Erythroblast (primary cell): Measurements from ENCODE around the gene TRIM9.

Experiments
- GATA1 ChIP-seq: IDR thresholded peaks from 2 replicates; pipeline ENCODE4 v1.6.1; 2011; ENCODE audit warnings: low read depth, mild to moderate bottlenecking, control low read depth, low read length, moderate library complexity
- POLR2A ChIP-seq: IDR thresholded peaks from 2 replicates; pipeline ENCODE4 v1.6.1; 2011; ENCODE audit warnings: mild to moderate bottlenecking, low read length

- no peak for TF ChIP-seq POLR2A
- no peak for TF ChIP-seq GATA1
These were observed 75.8 kb downstream of the TRIM9 start for GRCh38 chr14:51019089-51019488.
